Body of pancreas (tissue), 4 donors: ENCODE results near the gene PARP12. TPM values are rescaled to one million over a fixed set of nuclear protein-coding genes. Genes with fewer than 3 reads are reported as not detected.

ENCODE experiments used
- ATAC-seq: fragments of 150-250 bp; one replicate; pipeline ENCODE4 v1.9.1; 2016
- DNase-seq, 4 donors: peaks; one replicate each; pipeline ENCODE4 v3.0.0-alpha.2; 2019
- H3K27ac ChIP-seq, 4 donors: fragments of 200-600 bp; sonication (generic); 1 replicate in 3 of 4; 2 replicates in 1 of 4; pipeline versions ENCODE4 v1.5.1 to v1.6.1; 2016 to 2019; ENCODE audit warnings: mild to moderate bottlenecking in 1 of 4, mixed read lengths in 1 of 4, moderate library complexity in 1 of 4
- H3K27me3 ChIP-seq, 2 donors: fragments of 200-600 bp; sonication (generic); one replicate each; pipeline ENCODE4 v1.6.0; 2016; ENCODE audit warnings: mild to moderate bottlenecking in 1 of 2
- H3K36me3 ChIP-seq, 2 donors: fragments of 200-600 bp; sonication (generic); replicated peaks in 1 of 2; 2 replicates each; pipeline ENCODE4 v1.5.1; 2016; ENCODE audit warnings: low read depth in 2 of 2; ENCODE audit not compliant: insufficient read depth in 1 of 2
- H3K4me1 ChIP-seq: fragments of 200-600 bp; sonication (generic); one replicate; pipeline ENCODE4 v1.6.0; 2016
- H3K4me3 ChIP-seq, 2 donors: fragments of 200-600 bp; sonication (generic); 1 replicate in 1 of 2; 2 replicates in 1 of 2; pipeline ENCODE4 v1.5.1; 2016 to 2019
- H3K9me3 ChIP-seq, 3 donors: fragments of 200-600 bp; sonication (generic); 1 replicate in 2 of 3; 2 replicates in 1 of 3; pipeline ENCODE4 v1.5.1; 2016
- POLR2A ChIP-seq, 3 donors: fragments of 450-650 bp; IDR thresholded peaks; one replicate each; pipeline ENCODE4 v1.6.1; 2016; ENCODE audit warnings: antibody characterized with exemption in 3 of 3, mild to moderate bottlenecking in 2 of 3
- WGBS, 2 donors: methylation state at CpG; one replicate each; pipeline ENCODE4 v1.1.5; 2017; 5-methylcytosine and 5-hydroxymethylcytosine counted together
- intact Hi-C: fragments of 100-400 bp; cut with DNase I; formaldehyde crosslinking; loops from one replicate; pipeline ENCODE4 v1.15.1; 2023
- total RNA-seq, 2 donors: library from RNA; depleted of rRNA; stranded (reverse); fragments of >200 nt; gene quantifications; one replicate each; pipeline ENCODE4 v1.1.0, GENCODE V29; 2016
- TF ChIP-seq, protein P1 (sequence below), 7 experiments: fragments of 450-650 bp in 4 of 7; fragments of 200-600 bp in 3 of 7; sonication (generic) in 3 of 7; IDR thresholded peaks; one replicate each; pipeline ENCODE4 v1.5.1; 2016 to 2019; ENCODE audit warnings: antibody characterized with exemption in 7 of 7

PARP12 gene
- total RNA-seq, 2 donors from 2014 or later = 37.1 to 66.9 TPM

DNA sequence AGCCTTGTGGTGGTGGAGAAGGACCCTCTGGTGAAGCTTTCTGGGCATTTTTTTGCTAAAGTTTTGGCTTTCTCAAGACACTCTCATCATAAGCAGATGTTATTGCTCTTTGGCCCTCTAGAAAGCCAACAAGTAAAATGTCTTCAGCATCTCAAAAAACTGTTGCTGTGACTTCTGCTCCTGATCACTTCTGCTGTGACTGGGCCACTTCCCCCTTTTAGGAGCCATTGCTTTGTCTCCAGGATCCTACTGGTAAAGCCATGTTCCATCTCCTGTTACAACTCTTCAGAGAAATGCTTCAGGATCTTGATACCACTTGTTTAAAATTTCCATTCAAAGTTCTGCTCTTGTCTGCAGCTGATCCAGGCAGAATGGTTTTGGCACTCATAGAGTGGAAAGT, 10.9 kb downstream of the PARP12 start:
- no peaks in the 10 kb centered on the region for H3K9me3 ChIP-seq
- no peak overlapping the region for H3K27ac ChIP-seq
- ATAC-seq = no peak
- no peaks in the 10 kb centered on the region for H3K36me3 ChIP-seq
- intact Hi-C loops = no loop called here
- H3K27me3 ChIP-seq = no peaks in the 10 kb centered on the region
- no peak for DNase-seq
- no peak overlapping the region for H3K4me3 ChIP-seq
- peaks cover 26% of the 10 kb centered on the region for H3K4me1 ChIP-seq
- TF ChIP-seq, protein P1, sequence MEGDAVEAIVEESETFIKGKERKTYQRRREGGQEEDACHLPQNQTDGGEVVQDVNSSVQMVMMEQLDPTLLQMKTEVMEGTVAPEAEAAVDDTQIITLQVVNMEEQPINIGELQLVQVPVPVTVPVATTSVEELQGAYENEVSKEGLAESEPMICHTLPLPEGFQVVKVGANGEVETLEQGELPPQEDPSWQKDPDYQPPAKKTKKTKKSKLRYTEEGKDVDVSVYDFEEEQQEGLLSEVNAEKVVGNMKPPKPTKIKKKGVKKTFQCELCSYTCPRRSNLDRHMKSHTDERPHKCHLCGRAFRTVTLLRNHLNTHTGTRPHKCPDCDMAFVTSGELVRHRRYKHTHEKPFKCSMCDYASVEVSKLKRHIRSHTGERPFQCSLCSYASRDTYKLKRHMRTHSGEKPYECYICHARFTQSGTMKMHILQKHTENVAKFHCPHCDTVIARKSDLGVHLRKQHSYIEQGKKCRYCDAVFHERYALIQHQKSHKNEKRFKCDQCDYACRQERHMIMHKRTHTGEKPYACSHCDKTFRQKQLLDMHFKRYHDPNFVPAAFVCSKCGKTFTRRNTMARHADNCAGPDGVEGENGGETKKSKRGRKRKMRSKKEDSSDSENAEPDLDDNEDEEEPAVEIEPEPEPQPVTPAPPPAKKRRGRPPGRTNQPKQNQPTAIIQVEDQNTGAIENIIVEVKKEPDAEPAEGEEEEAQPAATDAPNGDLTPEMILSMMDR (IDR thresholded peaks at IDR 0.05) = no peak
- no peak for TF ChIP-seq POLR2A (IDR thresholded peaks at IDR 0.05)

DNA sequence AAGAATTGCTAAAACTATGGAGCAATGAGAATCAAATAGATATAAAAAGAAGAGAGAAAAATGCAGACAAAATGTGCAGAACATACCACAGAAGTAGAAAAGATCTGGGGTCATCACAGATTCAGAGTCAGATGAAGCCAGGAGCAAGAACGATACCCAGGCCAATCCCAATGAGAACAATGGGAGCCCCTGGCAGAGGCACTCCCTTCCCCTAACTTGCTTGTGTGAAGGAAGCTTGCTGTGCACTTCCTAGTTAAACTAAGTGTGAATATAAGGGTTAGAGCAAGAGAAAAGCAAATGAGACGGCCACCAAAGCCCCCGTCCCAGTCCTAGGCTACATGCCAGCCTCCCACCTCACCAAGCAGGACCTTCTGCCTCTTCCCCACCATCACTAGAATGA, 12.7 kb downstream of the PARP12 start:
- H3K27me3 ChIP-seq = no peaks in the 10 kb centered on the region
- 91 to 95% methylated on average over 3 of the region's 3 CpGs for WGBS, 2 donors
- peak overlapping the region in 2 of 4 donors; percentile 44 to 52 for H3K27ac ChIP-seq
- no peaks in the 10 kb centered on the region for H3K36me3 ChIP-seq
- H3K9me3 ChIP-seq = no peaks in the 10 kb centered on the region
- peaks cover 43% of the 10 kb centered on the region for H3K4me1 ChIP-seq
- no peak for TF ChIP-seq POLR2A (IDR thresholded peaks at IDR 0.05)
- TF ChIP-seq, protein P1 (IDR thresholded peaks at IDR 0.05) = no peak
- no peak for ATAC-seq
- intact Hi-C loops = no loop called here
- H3K4me3 ChIP-seq = no peak overlapping the region
- no peak for DNase-seq

DNA sequence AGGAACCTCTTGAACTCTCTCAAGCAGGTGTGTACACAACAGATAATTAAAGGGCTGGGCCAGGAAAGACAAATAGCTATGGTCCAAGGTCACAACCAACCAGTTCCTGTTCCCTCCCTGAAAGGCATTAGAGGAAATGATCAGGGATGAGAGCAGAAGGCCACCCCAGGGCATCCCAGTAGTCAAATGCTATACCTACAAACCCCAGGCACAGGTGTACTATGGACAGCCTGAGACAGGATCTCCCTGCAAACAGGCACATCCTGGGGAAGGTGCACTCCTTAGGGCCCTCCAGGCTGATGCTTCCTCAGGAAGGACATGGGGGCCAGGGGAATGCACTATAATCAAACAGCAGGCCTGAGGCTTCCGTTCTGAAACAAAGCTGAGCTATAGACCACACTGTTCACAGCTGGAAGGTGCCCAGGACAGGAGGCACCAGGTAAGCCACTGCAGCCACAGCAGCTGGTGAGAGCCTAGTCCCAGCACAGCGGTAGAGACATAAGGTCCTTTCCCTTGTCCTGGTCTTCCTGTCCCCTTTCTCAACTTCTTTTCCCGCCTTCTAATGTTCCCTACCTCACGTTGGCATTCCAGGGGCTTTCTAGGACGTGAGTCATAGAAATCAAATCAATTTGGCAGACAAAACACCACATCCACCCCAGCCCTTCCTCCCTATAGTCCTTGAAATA, 13.3 kb downstream of the PARP12 start:
- H3K4me1 ChIP-seq = peaks cover 45% of the 10 kb centered on the region
- H3K27me3 ChIP-seq = no peaks in the 10 kb centered on the region
- no peak for TF ChIP-seq POLR2A (IDR thresholded peaks at IDR 0.05)
- TF ChIP-seq, protein P1 (IDR thresholded peaks at IDR 0.05) = no peak
- intact Hi-C loops = no loop called here
- H3K36me3 ChIP-seq = no peaks in the 10 kb centered on the region
- DNase-seq (peak in 2 of 4 donors; percentile 27 to 33), ATAC-seq (peak; percentile 65)
- no peaks in the 10 kb centered on the region for H3K9me3 ChIP-seq
- H3K27ac ChIP-seq = peak overlapping the region in 3 of 4 donors; percentile 4 to 52 (median 44)
- WGBS, 2 donors = 46 to 54% methylated on average over 5 of the region's 5 CpGs
- H3K4me3 ChIP-seq = no peak overlapping the region

DNA sequence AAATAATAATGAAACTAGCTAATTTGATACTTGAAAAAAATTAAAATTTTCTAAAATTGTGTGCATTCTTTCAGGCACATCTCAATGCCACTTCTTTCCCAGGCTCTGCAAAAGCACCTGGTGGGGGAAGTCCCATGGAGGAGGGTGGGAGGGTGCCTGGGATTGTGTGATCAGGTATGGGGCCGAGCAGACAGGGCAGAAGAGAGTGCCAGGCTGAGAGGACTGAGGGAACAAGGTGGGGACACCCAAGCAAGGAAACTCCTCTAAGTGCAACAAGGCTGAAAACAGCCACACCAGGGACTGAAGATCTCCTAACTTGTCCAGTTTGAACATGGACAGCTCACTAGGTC, 13.8 kb downstream of the PARP12 start:
- WGBS, 2 donors = 17 to 43% methylated on average over 1 of the region's 1 CpG
- Histone ChIP-seq H3K27ac (peak overlapping the region in 3 of 4 donors; percentile 4 to 52 (median 44)), H3K4me1 (peaks cover 45% of the 10 kb centered on the region), H3K27me3 (no peaks in the 10 kb centered on the region), H3K4me3 (no peak overlapping the region), H3K36me3 (no peaks in the 10 kb centered on the region), H3K9me3 (no peaks in the 10 kb centered on the region)
- no peak for ATAC-seq
- DNase-seq = no peak
- TF ChIP-seq POLR2A (IDR thresholded peaks at IDR 0.05) = no peak
- TF ChIP-seq, protein P1 (IDR thresholded peaks at IDR 0.05) = no peak
- intact Hi-C loops = no loop called here

DNA sequence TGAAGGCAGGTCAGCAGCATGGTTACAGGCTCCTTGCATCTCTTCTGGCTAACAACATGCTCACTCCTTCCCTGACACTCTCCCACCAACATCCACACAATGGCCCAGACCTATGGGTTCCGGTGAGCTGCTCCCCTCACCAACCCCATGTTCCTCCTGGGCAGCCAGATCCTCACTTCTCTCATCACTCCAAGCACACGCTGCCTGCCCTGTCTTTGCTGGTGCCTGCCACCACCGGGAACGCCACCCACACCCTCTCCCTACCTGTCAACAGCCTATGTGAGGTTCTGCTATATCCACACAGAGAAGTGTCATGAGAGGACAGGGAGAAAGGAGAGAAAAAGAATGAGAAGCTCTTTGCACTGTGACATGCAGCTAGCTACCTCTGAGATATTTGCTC, 14.6 kb downstream of the PARP12 start:
- TF ChIP-seq, protein P1 (IDR thresholded peaks at IDR 0.05) = no peak
- no peak overlapping the region for H3K27ac ChIP-seq
- H3K4me1 ChIP-seq = peaks cover 45% of the 10 kb centered on the region
- intact Hi-C loops = no loop called here
- ATAC-seq = no peak
- H3K9me3 ChIP-seq = no peaks in the 10 kb centered on the region
- H3K36me3 ChIP-seq = no peaks in the 10 kb centered on the region
- 79 to 91% methylated on average over 4 of the region's 4 CpGs for WGBS, 2 donors
- H3K4me3 ChIP-seq = no peak overlapping the region
- no peaks in the 10 kb centered on the region for H3K27me3 ChIP-seq
- no peak for DNase-seq
